PFSK-1 (cell line): ENCODE data around the gene STAT6.

Experiments
- FOXP2 ChIP-seq: optimal IDR thresholded peaks from 2 replicates; pipeline ENCODE3; 2011; ENCODE audit warnings: borderline replicate concordance, control low read depth, inconsistent platforms; ENCODE audit not compliant: insufficient read depth; ENCODE audit errors: extremely low read length, extremely low read depth
- POLR2AphosphoS5 ChIP-seq: IDR thresholded peaks from 2 replicates; pipeline ENCODE4 v1.6.1; 2012; ENCODE audit warnings: low read depth, mild to moderate bottlenecking, control low read depth, low read length, moderate library complexity
- REST ChIP-seq, 2 experiments: IDR thresholded peaks; 2 replicates each; pipeline versions ENCODE4 v1.6.1 to v1.8.0; 2011 to 2012; ENCODE audit warnings: low read depth in 2 of 2, low read length in 2 of 2, control low read depth in 1 of 2, inconsistent platforms in 1 of 2, mild to moderate bottlenecking in 1 of 2, moderate library complexity in 1 of 2; ENCODE audit not compliant: insufficient read depth in 1 of 2
- SIN3A ChIP-seq: IDR thresholded peaks from 2 replicates; pipeline ENCODE4 v1.6.1; 2012; ENCODE audit warnings: mild to moderate bottlenecking, low read length, moderate library complexity, borderline replicate concordance; ENCODE audit not compliant: insufficient read depth
- TAF1 ChIP-seq: IDR thresholded peaks from 2 replicates; pipeline ENCODE4 v1.6.1; 2012; ENCODE audit warnings: low read length, control low read depth, borderline replicate concordance; ENCODE audit not compliant: insufficient read depth

The STAT6 gene

GRCh38 chr12:57099047-57099714, 12.0 kb downstream of the STAT6 start:
- TF ChIP-seq POLR2AphosphoS5: no peak
- no peak for TF ChIP-seq REST (IDR thresholded peaks at IDR 0.05; ENCODE audit: insufficient read depth in 1 of 2, low read depth in 2 of 2, low read length in 2 of 2)
- no peak for TF ChIP-seq FOXP2
- TF ChIP-seq TAF1: no peak
- TF ChIP-seq SIN3A: no peak

- TF ChIP-seq TAF1: no peak
- no peak for TF ChIP-seq REST (IDR thresholded peaks at IDR 0.05; ENCODE audit: insufficient read depth in 1 of 2, low read depth in 2 of 2, low read length in 2 of 2)
- TF ChIP-seq FOXP2: no peak
- TF ChIP-seq SIN3A: no peak
- no peak for TF ChIP-seq POLR2AphosphoS5
Measured at GRCh38 chr12:57098546-57098945, 12.6 kb downstream of the STAT6 start.

- TF ChIP-seq POLR2AphosphoS5: no peak
Measured at GRCh38 chr12:57097554-57097835, 13.7 kb downstream of the STAT6 start.

GRCh38 chr12:57096748-57097553, 14.2 kb downstream of the STAT6 start:
- TF ChIP-seq REST (IDR thresholded peaks at IDR 0.05; ENCODE audit: insufficient read depth in 1 of 2, low read depth in 2 of 2, low read length in 2 of 2) (no peak), FOXP2 (no peak)

- TF ChIP-seq REST (IDR thresholded peaks at IDR 0.05; ENCODE audit: insufficient read depth in 1 of 2, low read depth in 2 of 2, low read length in 2 of 2) (no peak), SIN3A (no peak), TAF1 (no peak), POLR2AphosphoS5 (no peak), FOXP2 (no peak)
Measured at GRCh38 chr12:57096099-57096572, 15.0 kb downstream of the STAT6 start.
